Measurements from ENCODE around the gene ADPRH.
A peak's percentile ranks its signal among the peaks of the same experiment; 100 is the strongest.
"Not testable (repeated sequence)": the region's sequence is repeated elsewhere in the genome, so short reads cannot be mapped to it uniquely, and the experiment has no call there.

The ADPRH gene

GRCh38 chr3:119579366-119580066 lies at the start of gene ADPRH:
TSS of gene ADPRH (plus strand) at chr3:119579492. CDS start at chr3:119582170, 2,678 bp downstream.
- peak; percentile 81 for DNase-seq

- DNase-seq, result no peak
Observed at GRCh38 chr3:119529883-119530282, 49.4 kb upstream of the ADPRH start.

- no peak for DNase-seq
Observed at GRCh38 chr3:119530456-119530855, 48.8 kb upstream of the ADPRH start.

GRCh38 chr3:119531151-119531550 lies 48.1 kb upstream of the ADPRH start:
- no peak for DNase-seq

- no peak for DNase-seq
Observed at GRCh38 chr3:119534296-119534695, 45.0 kb upstream of the ADPRH start.

- DNase-seq, result no peak
Observed at GRCh38 chr3:119536757-119537156, 42.5 kb upstream of the ADPRH start.

GRCh38 chr3:119538772-119539171 lies 40.5 kb upstream of the ADPRH start:
- no peak for DNase-seq

- DNase-seq, result no peak
Observed at GRCh38 chr3:119541547-119541946, 37.7 kb upstream of the ADPRH start.

GRCh38 chr3:119542168-119542767 lies 37.0 kb upstream of the ADPRH start:
- DNase-seq, result no peak

- no peak for DNase-seq
Observed at GRCh38 chr3:119543147-119543546, 36.1 kb upstream of the ADPRH start.

GRCh38 chr3:119547227-119547626 lies 32.1 kb upstream of the ADPRH start:
- no peak for DNase-seq

GRCh38 chr3:119548341-119548740 lies 31.0 kb upstream of the ADPRH start:
- no peak for DNase-seq

GRCh38 chr3:119550192-119550910 lies 28.9 kb upstream of the ADPRH start:
- no peak for DNase-seq

GRCh38 chr3:119551598-119551997 lies 27.7 kb upstream of the ADPRH start:
- DNase-seq, result no peak

- not testable (repeated sequence) for DNase-seq
Observed at GRCh38 chr3:119552928-119553327, 26.4 kb upstream of the ADPRH start.

GRCh38 chr3:119553823-119554415 lies 25.4 kb upstream of the ADPRH start:
- no peak for DNase-seq

GRCh38 chr3:119555309-119555735 lies 24.0 kb upstream of the ADPRH start:
- no peak for DNase-seq

- no peak for DNase-seq
Observed at GRCh38 chr3:119555929-119556328, 23.4 kb upstream of the ADPRH start.

- DNase-seq, result no peak
Observed at GRCh38 chr3:119557192-119557876, 22.0 kb upstream of the ADPRH start.

- DNase-seq, result no peak
Observed at GRCh38 chr3:119557877-119558269, 21.4 kb upstream of the ADPRH start.

- no peak for DNase-seq
Observed at GRCh38 chr3:119558626-119559317, 20.5 kb upstream of the ADPRH start.

GRCh38 chr3:119559441-119559963 lies 19.8 kb upstream of the ADPRH start, which contains the start of gene CD80:
TSS of gene CD80 (minus strand) at chr3:119559614. CDS start at chr3:119557728, 1,886 bp downstream.
- peak; percentile 72 for DNase-seq

Data from activated CD8-positive, alpha-beta memory T cell treated with anti-CD3 and anti-CD28 coated beads, Interleukin-2, amount 50 U/mL, for 48 hours (primary cell).